ENCODE data around the gene NCEH1.

DNA sequence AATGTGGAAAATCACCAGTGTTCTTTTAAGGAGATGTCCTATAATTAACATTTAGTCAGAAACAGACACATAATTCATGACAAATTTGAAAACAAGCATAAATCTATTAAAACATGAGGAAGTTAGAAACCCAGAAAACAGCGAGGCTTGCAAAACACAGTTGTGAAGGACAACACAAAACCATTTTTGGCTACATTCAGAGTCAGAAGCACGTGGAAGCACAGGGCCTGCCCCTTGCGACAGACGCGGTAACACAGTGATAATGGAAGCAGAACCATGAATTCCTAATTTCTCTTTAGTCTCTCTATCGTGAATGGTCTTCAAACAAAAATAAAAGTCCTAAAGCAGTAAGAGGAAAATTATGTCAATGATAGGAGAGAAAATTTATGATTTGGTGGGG, 12.2 kb downstream of the NCEH1 start:
- TF ChIP-seq CTCF (IDR thresholded peaks at IDR 0.05) (no peak), EP300 (IDR thresholded peaks at IDR 0.05) (no peak)

Data from sigmoid colon (tissue), 4 donors.